Measurements from ENCODE around the gene TSPAN12.

GRCh38 chr7:120799813-120800475 is 58.0 kb downstream of the TSPAN12 start:
- TF ChIP-seq CTCF (conservative IDR thresholded peaks at IDR 0.05 in 1 of 2, IDR thresholded peaks at IDR 0.05 in 1 of 2; ENCODE audit: extremely low read depth in 1 of 2, insufficient read depth in 1 of 2, low read depth in 1 of 2, low read length in 2 of 2) (no peak), EZH2 (IDR thresholded peaks at IDR 0.05; ENCODE audit: borderline replicate concordance, low read length) (no peak)

Data from mammary epithelial cell (primary cell).